Memory B cell (primary cell): ENCODE measurements around the gene NINL.
A peak's percentile ranks its signal among the peaks of the same experiment; 100 is the strongest.
"Not testable (repeated sequence)": the region's sequence is repeated elsewhere in the genome, so short reads cannot be mapped to it uniquely, and the experiment has no call there.

Experiments used
- ATAC-seq: fragments of 150-1000 bp; cut with Tn5 transposase; 2 replicates; pipeline ENCODE4 v1.10.0; 2021; ENCODE audit warnings: low read depth, mild to moderate bottlenecking, moderate library complexity
- DNase-seq, 2 donors: peaks; one replicate each; pipeline ENCODE4 v3.0.0; 2022; ENCODE audit warnings: low spot score in 2 of 2
- H3K27ac Mint-ChIP-seq: one replicate; pipeline ENCODE4 v1.8.0; 2022; ENCODE audit warnings: mild to moderate bottlenecking, moderate library complexity, mixed read lengths
- H3K27me3 Mint-ChIP-seq: one replicate; pipeline ENCODE4 v1.8.0; 2022; ENCODE audit warnings: mixed read lengths
- H3K36me3 Mint-ChIP-seq: one replicate; pipeline ENCODE4 v1.8.0; 2022; ENCODE audit warnings: mild to moderate bottlenecking, mixed read lengths
- H3K4me1 Mint-ChIP-seq: one replicate; pipeline ENCODE4 v1.8.0; 2022; ENCODE audit warnings: mixed read lengths
- H3K4me3 Mint-ChIP-seq: one replicate; pipeline ENCODE4 v1.8.0; 2022; ENCODE audit warnings: mild to moderate bottlenecking, moderate library complexity, mixed read lengths
- H3K9me3 Mint-ChIP-seq: one replicate; pipeline ENCODE4 v1.8.0; 2022; ENCODE audit warnings: mixed read lengths

The NINL gene

GRCh38 chr20:25584905-25585704 is at the start of gene NINL:
Gene NINL, minus strand, starts transcription at chr20:25585531. Its CDS starts 58,944 bp downstream, at chr20:25526587.
- peak in 1 of 2 donors; percentile 11 for DNase-seq
- ATAC-seq = peak; percentile 75
- Mint-ChIP-seq H3K27ac (no peak within 1 kb of the TSS), H3K36me3 (no peaks in the 10 kb centered on the region), H3K9me3 (no peaks in the 10 kb centered on the region), H3K27me3 (peaks cover 9% of the 10 kb centered on the region), H3K4me3 (peak within 1 kb of the TSS; percentile 64), H3K4me1 (peaks cover 3% of the 10 kb centered on the region)

GRCh38 chr20:25632940-25633790 is 47.8 kb upstream of the NINL start:
- DNase-seq = no peak
- H3K36me3 Mint-ChIP-seq = peaks cover 24% of the 10 kb centered on the region
- ATAC-seq = no peak
- peaks cover 4% of the 10 kb centered on the region for H3K9me3 Mint-ChIP-seq
- peaks cover 3% of the 10 kb centered on the region for H3K4me1 Mint-ChIP-seq
- no peaks in the 10 kb centered on the region for H3K27me3 Mint-ChIP-seq
- H3K4me3 Mint-ChIP-seq = no peak overlapping the region
- H3K27ac Mint-ChIP-seq = no peak overlapping the region

- H3K27ac Mint-ChIP-seq, H3K9me3 Mint-ChIP-seq, ATAC-seq, H3K4me1 Mint-ChIP-seq, H3K27me3 Mint-ChIP-seq, H3K4me3 Mint-ChIP-seq, DNase-seq: not testable (repeated sequence)
- peaks cover 12% of the 10 kb centered on the region for H3K36me3 Mint-ChIP-seq
Measured at GRCh38 chr20:25630615-25631014, 45.3 kb upstream of the NINL start.

- H3K4me1 Mint-ChIP-seq = peaks cover 3% of the 10 kb centered on the region
- DNase-seq = no peak
- H3K4me3 Mint-ChIP-seq = no peak overlapping the region
- peaks cover 3% of the 10 kb centered on the region for H3K9me3 Mint-ChIP-seq
- peaks cover 9% of the 10 kb centered on the region for H3K36me3 Mint-ChIP-seq
- no peaks in the 10 kb centered on the region for H3K27me3 Mint-ChIP-seq
- no peak for ATAC-seq
- H3K27ac Mint-ChIP-seq = no peak overlapping the region
Measured at GRCh38 chr20:25629816-25630499, 44.6 kb upstream of the NINL start.

GRCh38 chr20:25626779-25627178 is 41.4 kb upstream of the NINL start:
- ATAC-seq (no peak), DNase-seq (no peak)
- H3K36me3 Mint-ChIP-seq = peaks cover 2% of the 10 kb centered on the region
- peaks cover 12% of the 10 kb centered on the region for H3K4me1 Mint-ChIP-seq
- no peak overlapping the region for H3K4me3 Mint-ChIP-seq
- no peaks in the 10 kb centered on the region for H3K27me3 Mint-ChIP-seq
- H3K27ac Mint-ChIP-seq = no peak overlapping the region
- H3K9me3 Mint-ChIP-seq = peaks cover 3% of the 10 kb centered on the region

GRCh38 chr20:25624500-25624939 is 39.2 kb upstream of the NINL start:
- H3K36me3 Mint-ChIP-seq = peaks cover 2% of the 10 kb centered on the region
- H3K27me3 Mint-ChIP-seq = no peaks in the 10 kb centered on the region
- peak overlapping the region; percentile 98 for H3K27ac Mint-ChIP-seq
- peaks cover 20% of the 10 kb centered on the region for H3K4me1 Mint-ChIP-seq
- peak overlapping the region; percentile 97 for H3K4me3 Mint-ChIP-seq
- DNase-seq (no peak), ATAC-seq (no peak)
- peaks cover 3% of the 10 kb centered on the region for H3K9me3 Mint-ChIP-seq

GRCh38 chr20:25623736-25624499 is 38.6 kb upstream of the NINL start, which contains the start of gene NANP:
Gene NANP, minus strand, starts transcription at chr20:25624014. Its CDS starts 66 bp downstream, at chr20:25623948.
- peaks cover 3% of the 10 kb centered on the region for H3K9me3 Mint-ChIP-seq
- H3K27me3 Mint-ChIP-seq = no peaks in the 10 kb centered on the region
- peaks cover 21% of the 10 kb centered on the region for H3K4me1 Mint-ChIP-seq
- peak within 1 kb of the TSS; percentile 97 for H3K4me3 Mint-ChIP-seq
- ATAC-seq = peak; percentile 78
- DNase-seq = peak; percentile 81 to 84
- H3K27ac Mint-ChIP-seq = peak within 1 kb of the TSS; percentile 98
- peaks cover 2% of the 10 kb centered on the region for H3K36me3 Mint-ChIP-seq

GRCh38 chr20:25623225-25623735 is 37.9 kb upstream of the NINL start:
- Mint-ChIP-seq H3K4me3 (peak overlapping the region; percentile 97), H3K4me1 (peaks cover 21% of the 10 kb centered on the region), H3K27me3 (no peaks in the 10 kb centered on the region), H3K9me3 (peaks cover 3% of the 10 kb centered on the region), H3K27ac (peak overlapping the region; percentile 98), H3K36me3 (peaks cover 2% of the 10 kb centered on the region)
- ATAC-seq (no peak), DNase-seq (no peak)

- DNase-seq (peak in 1 of 2 donors; percentile 5), ATAC-seq (no peak)
- Mint-ChIP-seq H3K9me3 (no peaks in the 10 kb centered on the region), H3K4me3 (peak overlapping the region; percentile 97), H3K27ac (peak overlapping the region; percentile 70), H3K4me1 (peaks cover 21% of the 10 kb centered on the region), H3K27me3 (no peaks in the 10 kb centered on the region), H3K36me3 (no peaks in the 10 kb centered on the region)
Measured at GRCh38 chr20:25622450-25623224, 37.3 kb upstream of the NINL start.

- DNase-seq = no peak
- H3K9me3 Mint-ChIP-seq = no peaks in the 10 kb centered on the region
- H3K27ac Mint-ChIP-seq = no peak overlapping the region
- ATAC-seq = no peak
- H3K4me1 Mint-ChIP-seq = peaks cover 21% of the 10 kb centered on the region
- no peaks in the 10 kb centered on the region for H3K27me3 Mint-ChIP-seq
- peak overlapping the region; percentile 97 for H3K4me3 Mint-ChIP-seq
- H3K36me3 Mint-ChIP-seq = no peaks in the 10 kb centered on the region
Measured at GRCh38 chr20:25622049-25622448, 36.7 kb upstream of the NINL start.

- no peaks in the 10 kb centered on the region for H3K9me3 Mint-ChIP-seq
- no peaks in the 10 kb centered on the region for H3K27me3 Mint-ChIP-seq
- H3K4me1 Mint-ChIP-seq = peaks cover 19% of the 10 kb centered on the region
- no peak overlapping the region for H3K27ac Mint-ChIP-seq
- H3K36me3 Mint-ChIP-seq = peaks cover 6% of the 10 kb centered on the region
- H3K4me3 Mint-ChIP-seq = peak overlapping the region; percentile 8
- no peak for DNase-seq
- no peak for ATAC-seq
Measured at GRCh38 chr20:25619514-25619913, 34.2 kb upstream of the NINL start.

- H3K27me3 Mint-ChIP-seq = no peaks in the 10 kb centered on the region
- no peak overlapping the region for H3K4me3 Mint-ChIP-seq
- no peak for ATAC-seq
- H3K27ac Mint-ChIP-seq = no peak overlapping the region
- H3K4me1 Mint-ChIP-seq = peaks cover 3% of the 10 kb centered on the region
- H3K36me3 Mint-ChIP-seq = no peaks in the 10 kb centered on the region
- H3K9me3 Mint-ChIP-seq = no peaks in the 10 kb centered on the region
- DNase-seq = no peak
Measured at GRCh38 chr20:25608774-25609173, 23.4 kb upstream of the NINL start.
